Vagina (tissue), 2 donors: ENCODE measurements around the gene SMC4.

Experiments
- POLR2A ChIP-seq, 2 donors: fragments of 450-650 bp; IDR thresholded peaks; one replicate each; pipeline ENCODE4 v1.6.1; 2017; ENCODE audit warnings: antibody characterized with exemption in 2 of 2, mild to moderate bottlenecking in 2 of 2, moderate library complexity in 2 of 2
- TF ChIP-seq, protein P1 (sequence below), 3 experiments: fragments of 450-650 bp in 2 of 3; fragments of 200-600 bp in 1 of 3; sonication (generic) in 1 of 3; IDR thresholded peaks; one replicate each; pipeline ENCODE4 v1.5.1; 2017 to 2019; ENCODE audit warnings: antibody characterized with exemption in 3 of 3, mild to moderate bottlenecking in 2 of 3, moderate library complexity in 2 of 3

DNA sequence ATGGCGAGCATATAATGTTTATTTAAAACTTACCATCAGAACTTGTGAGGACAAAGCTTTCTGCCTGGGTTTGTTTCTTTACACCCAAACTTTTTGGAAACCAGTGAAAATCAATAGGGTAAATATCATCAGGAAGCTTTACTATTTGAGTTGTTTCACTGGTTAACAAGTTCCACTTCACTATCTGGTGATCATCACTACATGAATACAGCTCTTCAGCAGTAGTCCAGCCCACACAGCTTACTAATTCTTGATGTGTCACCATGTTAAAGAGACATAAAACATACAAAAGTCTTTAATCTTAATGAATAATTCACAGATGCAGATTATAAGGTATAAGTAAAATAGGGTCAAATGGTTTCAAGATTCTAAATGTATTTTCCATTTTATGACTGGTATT, 18.0 kb upstream of the SMC4 start:
- TF ChIP-seq POLR2A (IDR thresholded peaks at IDR 0.05) = no peak
- TF ChIP-seq, protein P1, sequence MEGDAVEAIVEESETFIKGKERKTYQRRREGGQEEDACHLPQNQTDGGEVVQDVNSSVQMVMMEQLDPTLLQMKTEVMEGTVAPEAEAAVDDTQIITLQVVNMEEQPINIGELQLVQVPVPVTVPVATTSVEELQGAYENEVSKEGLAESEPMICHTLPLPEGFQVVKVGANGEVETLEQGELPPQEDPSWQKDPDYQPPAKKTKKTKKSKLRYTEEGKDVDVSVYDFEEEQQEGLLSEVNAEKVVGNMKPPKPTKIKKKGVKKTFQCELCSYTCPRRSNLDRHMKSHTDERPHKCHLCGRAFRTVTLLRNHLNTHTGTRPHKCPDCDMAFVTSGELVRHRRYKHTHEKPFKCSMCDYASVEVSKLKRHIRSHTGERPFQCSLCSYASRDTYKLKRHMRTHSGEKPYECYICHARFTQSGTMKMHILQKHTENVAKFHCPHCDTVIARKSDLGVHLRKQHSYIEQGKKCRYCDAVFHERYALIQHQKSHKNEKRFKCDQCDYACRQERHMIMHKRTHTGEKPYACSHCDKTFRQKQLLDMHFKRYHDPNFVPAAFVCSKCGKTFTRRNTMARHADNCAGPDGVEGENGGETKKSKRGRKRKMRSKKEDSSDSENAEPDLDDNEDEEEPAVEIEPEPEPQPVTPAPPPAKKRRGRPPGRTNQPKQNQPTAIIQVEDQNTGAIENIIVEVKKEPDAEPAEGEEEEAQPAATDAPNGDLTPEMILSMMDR (IDR thresholded peaks at IDR 0.05) = no peak
